SHP77 treated with DMSO at 0.1 percent for 48 hours (cell line): ENCODE measurements around the gene FOXI3.

ENCODE experiments used
- DNase-seq: peaks from one replicate; lab custom pipeline; 2025; lab: John Stamatoyannopoulos, UW

FOXI3 gene

DNA sequence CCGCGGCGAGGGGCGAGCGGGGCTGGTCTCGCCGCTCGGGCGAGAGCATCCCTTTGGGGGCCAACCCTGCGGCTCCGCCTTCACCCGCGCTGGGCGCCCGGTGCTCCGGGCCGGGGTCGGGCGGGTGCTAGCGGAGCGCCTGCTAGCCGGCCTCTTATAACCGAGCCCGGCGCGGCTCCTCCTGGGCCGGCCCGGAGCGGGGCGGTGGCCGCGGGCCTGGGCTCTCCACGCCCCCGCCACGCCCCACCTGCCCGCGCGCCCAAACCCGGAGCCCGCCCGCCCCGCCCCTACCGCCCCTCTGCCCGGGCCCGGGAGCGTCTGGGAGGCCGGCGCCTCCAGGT lies at the start of gene FOXI3:
TSS of gene FOXI3 (minus strand) at position 129 of the 341 bp plus-strand sequence. CDS start 158 bp downstream, outside the sequence.
- no peak for DNase-seq

DNA sequence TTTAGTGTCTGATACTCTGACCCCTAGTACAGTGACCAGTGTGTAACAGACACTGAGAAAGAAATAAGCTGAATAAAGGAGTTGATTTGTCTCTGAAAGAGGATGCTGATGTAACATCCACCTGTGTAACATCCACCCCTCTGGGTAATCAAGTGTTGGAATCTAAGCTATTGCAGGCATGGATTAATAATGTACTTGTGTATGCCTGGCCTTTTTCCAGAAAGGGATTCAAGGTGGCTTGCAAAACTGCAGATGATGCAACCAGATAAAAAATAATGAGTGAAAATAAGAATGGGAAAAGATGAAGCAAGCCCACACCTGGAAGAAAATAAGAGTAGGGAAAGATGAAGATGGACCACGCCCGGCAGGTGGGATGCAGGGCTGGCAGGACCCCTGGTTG lies 48.2 kb upstream of the FOXI3 start:
- no peak for DNase-seq

DNA sequence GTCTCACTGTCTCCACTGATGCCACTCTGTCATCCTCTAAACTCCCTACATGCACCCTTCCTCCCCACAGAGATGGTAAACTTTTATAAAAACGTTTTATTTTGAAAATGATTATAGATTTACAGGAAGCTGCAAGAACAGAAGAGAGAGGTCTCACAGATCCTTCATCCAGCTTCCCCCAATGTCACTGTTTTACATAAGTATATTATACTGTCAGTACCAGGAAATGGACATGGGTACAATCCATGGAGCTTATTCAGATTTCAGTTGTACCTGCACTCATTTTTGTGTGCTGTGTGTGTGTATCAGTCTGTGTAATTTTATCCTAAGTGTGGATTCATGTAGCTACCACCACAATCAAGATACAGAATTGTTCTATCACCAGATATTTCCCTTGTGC lies 46.7 kb upstream of the FOXI3 start:
- no peak for DNase-seq

DNA sequence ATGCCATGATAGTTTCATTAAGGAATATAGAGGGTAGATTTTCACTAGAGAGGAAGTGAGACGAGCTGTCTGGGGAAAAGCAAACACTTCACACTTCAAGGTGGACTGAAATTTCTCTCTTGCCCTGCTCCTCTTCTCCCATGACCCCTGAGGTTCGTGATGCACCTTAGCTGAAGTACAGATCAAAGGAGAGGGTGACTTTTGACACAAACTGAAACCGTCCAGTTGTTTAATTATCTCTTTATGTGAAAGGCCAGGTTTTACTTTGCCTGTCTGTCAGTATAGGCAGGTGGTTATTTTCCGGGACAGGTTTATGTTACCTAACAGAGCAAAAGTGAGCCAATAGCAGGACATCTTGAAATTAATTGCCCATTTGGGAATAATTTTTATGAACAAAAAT lies 41.0 kb upstream of the FOXI3 start:
- DNase-seq = no peak

DNA sequence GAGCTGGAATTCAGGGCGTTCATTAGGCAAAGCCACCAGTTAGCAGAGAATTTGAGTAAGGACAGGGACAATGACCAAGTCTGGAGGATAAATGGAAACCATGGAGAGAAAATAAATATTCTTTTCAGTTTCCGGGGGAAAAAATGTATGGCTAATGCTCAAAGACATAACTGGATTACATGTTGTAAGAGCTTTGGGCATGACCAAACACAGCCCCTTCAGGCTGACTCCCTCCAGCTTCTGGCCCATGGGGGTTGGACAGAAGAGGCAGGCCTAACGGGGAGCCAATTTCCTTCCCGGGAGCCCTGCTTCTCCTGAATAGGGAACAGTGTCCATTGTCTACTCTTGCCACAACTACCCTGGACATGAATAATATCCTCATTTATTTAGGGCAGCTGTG lies 39.5 kb upstream of the FOXI3 start:
- no peak for DNase-seq

DNA sequence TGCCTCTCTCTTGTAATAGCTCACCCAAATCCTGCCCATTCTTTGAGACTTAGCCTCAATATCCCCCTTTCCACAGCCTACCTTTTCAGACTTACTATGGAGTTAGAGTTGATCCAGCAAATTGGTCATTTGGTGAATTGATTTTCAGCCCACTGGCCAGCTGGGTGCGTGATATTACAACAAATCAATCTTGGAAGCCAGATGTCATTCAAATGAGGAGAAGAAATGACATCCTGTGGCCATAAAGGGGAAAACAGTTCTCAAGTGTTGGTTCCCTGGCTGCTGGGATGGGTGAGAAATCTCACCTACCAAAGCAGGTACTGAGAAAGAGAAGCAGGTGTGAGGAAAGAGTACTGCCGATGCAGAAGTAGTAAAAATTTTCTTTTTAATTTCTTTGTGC lies 36.7 kb upstream of the FOXI3 start:
- DNase-seq = no peak

DNA sequence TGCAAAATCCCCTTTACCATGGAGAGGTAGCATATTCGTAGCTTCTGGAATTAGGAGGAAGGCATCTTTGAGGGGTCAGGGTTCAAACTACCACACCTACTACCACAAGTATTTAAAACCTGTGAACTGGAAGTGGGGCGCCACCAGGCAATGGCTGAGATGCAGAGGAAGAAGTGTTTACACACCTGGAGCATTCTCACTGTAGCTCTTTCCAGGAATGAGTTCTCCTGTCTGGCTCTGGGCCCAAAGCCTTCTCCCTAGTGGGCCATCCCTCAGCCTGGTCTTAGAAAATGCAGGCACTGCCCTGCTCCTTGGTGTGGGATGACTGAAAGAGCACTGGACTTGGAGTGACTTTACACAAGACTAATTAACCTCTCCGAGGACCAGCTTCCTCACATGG lies 30.7 kb upstream of the FOXI3 start:
- no peak for DNase-seq

DNA sequence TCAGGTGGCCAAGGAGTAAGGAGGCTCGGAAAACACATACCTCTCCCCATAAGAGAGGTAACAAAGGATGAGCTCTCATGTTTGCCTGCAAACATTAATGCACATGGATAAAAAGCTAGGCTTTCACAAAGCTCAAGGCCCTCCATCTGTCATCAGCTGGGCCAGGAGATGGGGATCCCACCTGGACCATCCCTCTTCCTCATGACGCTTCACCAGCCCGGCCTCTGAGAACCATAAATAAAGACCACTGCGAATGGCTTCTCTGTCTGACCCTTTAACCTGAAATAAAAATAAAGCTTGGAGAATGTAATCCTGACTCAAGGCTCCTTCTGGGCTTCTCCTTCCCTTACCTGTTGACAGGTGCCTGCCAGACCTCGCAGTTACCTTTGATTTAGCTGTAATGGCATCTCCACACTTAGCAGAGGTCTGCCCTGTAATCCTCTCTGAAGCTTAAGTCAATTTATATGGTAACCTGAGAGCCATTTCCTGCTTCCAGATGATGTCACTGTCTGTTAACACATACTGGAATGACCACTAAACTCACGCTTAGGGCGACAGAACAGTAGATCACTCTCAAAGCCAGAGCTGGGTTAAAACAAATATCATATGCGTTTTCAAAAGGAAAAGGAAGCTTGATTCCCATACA lies 29.3 kb upstream of the FOXI3 start:
- peak; percentile 83 for DNase-seq

DNA sequence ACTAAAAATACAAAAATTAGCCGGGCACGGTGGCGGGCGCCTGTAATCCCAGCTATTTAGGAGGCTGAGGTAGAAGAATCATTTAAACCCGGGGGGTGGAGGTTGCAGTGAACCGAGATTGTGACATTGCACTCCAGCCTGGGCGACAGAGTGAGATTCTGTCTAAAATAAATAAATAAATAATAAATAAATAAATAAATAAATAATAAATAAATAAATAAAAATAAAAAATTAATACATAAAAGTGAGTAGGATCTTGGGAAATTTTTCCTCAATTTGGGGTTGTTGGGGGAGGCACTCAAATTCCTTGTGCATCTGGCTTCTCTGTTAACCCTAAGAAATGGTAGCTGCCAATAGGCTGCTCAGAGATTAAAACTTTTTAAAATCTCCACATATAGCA lies 20.3 kb upstream of the FOXI3 start:
- DNase-seq = no peak

DNA sequence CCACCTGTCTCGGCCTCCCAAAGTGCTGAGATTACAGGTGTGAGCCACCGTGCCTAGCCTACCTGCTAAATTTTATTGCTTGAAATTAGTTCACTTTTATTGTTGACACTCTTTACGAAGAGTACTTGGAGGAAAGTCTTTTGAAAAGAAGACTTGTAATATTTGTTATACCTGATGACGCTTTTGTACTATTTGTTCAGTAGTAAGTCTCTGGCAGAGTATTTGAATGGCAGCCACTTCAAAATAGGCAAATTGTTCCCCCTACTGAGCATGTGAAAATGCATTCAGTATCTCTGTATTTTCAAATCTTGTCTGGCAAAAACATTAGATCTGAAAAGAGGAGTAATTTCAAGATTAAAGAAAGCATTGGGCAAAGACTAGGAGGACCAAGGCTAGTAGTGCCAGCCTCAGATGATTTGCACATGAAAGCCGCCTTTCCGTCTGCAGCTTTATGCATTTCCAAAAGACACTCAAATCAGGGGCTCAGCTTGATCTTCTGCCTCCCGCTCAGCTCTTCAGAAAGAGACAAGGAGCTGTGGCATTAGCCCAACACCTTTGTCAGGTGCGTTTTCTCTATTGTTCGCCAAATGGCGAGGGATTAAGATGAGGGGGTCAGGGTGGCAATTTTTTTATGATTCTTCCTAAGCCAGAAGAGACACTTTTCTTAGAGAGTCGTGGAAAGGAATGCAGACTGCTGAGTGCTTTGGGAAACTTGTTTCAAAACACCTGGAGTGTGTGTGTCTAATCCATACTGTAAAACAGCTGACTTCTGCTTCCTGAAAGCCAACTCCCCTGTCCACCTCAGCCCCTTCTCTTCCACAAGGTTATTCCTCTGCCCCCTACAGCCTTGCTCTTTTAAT lies 18.8 kb upstream of the FOXI3 start:
- DNase-seq = no peak

DNA sequence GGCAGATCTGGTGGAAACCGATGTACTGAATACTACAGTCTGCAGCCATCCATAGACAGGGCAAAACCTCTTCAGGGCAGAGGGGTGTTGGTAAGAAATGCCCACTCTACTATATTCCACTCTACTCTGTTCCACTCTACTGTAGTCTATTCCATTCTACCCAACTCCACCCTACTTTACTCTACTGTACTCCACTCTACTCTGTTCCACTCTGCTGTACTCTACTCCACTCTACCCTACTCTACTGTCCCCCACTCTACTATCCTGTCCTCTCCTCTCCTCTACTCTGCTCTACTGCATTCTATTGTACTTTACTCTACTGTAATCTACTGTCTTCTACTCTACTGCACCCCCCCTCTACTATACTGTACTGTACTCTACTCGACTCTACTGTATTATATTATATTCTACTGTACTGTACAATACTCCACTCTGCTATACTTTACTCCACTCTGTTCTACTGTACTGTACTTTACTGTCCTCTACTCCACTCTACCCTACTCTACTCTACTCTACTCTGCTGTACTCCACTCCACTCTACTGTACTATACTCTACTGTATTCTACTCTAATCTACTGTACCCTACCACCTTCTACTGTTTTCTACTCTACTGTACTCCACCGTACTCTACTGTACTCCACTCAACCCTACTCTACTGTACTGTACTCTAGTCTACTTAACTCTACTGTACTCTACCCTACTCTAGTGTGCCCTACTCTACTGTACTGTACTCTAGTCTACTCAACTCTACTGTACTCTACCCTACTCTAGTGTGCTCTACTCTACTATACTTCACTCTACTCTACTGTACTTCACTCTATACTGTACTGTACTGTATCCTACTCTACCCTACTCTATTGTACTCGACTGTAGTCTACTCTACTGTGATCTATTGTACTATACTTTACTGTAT lies 17.0 kb upstream of the FOXI3 start:
- no peak for DNase-seq

DNA sequence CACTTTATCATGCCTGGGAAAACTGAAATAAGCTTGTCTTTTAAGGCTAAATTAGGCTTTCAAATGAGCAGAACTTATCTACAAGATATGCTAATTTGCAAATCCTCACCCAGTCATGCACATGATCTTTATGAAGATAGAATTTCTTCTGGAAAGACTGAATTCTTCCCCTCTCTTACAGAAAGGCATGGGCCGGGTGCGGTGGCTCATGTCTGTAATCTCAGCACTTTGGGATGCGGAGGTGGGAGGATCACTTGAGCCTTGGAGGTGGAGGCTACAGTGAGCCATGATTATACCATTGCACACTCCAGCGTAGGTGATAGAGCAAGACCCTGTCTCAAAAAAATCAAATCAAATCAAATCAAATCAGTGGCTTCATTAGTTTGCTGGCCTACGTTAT lies 11.7 kb upstream of the FOXI3 start:
- DNase-seq = no peak

DNA sequence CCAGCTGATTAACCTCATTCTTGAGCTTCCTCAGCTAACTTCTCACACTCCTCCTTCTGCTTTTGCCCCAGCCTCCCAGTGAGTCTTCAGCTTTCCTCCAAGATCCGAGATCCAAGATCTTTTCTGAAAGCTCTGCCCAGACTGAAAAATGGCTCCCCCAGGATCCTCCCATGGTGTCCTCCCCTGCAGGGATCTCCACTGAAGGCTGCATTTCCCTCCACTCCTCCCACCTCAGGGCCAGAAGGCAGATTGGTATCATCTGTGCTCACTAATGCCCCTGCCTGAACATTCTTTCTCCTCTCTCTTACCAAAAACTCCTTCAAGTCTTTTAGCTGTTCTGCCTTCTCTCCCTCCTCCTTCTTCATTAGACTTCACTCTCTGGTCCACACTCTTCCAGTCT lies 6.1 kb upstream of the FOXI3 start:
- no peak for DNase-seq

DNA sequence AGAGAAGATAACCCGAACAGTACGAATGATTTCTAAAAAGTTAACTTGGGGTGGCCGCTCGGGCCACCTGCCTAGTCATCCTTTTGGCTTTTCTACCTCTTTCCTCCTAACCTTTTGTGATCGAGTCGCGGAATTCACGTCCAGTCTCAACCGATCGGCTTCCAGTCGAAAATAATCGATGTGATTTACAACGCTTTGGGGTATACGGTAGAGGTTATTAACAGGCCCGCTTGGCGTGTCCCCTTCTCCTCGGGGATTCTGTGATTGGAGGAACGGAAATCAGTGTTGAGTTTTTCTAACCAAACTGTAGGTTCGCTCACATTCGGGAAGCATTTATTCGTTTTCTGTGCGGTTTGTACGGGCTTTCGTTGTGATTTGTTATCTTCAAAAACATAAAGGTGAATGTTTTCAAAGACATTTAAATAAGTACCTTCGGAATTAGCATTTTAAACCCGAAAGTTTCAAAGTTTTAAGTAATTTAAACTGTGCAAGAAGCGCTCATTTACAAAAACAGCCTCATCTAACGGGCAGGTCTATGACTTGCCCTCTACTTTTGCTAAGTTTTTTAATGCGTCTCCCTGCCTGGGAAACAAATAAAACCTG lies 588 bp upstream of the FOXI3 start:
- DNase-seq = no peak

DNA sequence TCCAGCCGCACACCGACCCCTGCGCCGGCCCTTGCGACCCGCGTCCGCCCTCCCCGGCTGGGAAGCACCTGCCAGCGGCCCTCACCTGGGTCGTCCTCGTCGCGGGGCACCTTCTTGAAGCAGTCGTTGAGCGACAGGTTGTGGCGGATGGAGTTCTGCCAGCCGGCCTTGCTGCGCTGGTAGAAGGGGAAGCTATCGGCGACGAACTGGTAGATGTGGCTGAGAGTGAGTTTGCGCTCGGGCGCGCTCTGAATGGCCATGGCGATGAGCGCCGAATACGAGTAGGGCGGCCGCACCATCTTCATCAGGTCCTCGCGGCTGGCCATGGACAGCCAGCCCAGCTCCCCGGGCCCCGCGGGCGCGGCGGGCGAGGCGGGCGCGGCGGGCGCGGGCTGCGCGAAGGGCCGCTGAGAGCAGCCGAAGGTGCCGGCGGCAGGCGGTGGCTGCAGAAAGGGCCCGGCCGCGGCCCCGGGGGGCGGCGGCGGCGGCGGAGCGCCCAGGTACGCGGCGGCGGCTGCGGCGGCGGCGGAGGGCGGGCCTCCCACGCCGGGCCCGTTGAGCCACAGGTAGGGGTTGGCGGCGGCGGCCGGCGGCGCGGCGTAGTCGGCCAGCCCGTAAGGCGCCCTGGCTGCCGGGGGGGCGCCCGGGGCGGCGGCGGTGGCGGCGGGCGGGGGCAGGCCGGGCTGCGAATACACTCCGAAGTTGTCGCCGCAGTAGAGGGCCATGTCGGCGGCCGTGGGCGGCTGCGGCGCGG lies 505 bp downstream of the FOXI3 start:
- DNase-seq = no peak

DNA sequence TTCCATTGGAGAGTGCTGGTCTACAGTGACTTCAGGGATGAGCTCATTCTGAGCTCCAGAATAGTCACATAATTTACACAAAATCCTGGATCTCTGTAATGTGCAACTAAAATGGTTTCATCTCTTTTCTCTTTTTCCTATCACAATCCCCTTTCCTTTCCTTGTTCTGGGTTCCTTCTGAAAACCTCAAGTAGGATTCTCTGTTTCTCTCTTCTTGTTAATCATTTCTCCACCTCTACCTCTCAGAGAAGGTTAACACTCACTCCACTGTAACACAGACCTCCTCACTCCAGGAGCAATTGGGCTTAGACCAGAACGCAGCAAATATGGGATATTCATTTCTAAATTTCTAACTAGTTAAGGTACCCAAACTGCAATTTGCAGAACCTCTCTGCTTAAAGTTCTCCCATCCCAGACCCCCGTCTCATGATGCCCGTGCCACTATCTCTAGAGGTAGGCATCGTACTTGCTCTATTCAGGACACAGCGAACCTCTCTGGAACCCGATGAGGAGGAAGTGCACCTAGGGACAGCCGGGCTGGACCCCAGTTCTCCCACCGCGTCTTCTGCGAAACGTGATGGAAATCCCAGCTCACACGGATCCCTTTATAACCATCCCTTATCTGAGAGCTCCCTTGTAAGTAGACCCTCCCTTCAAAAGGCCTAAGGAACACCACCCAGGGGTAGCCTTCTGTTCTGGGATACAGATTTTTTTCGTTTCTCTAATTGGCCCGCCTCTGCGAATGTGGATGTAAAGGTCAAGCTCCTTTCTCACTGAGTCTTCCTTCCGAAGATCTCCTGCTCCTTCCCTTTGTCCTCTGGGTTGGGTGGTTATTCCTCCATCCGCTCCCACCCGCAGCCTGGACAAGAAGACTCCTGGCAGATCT lies 1.3 kb downstream of the FOXI3 start:
- no peak for DNase-seq

DNA sequence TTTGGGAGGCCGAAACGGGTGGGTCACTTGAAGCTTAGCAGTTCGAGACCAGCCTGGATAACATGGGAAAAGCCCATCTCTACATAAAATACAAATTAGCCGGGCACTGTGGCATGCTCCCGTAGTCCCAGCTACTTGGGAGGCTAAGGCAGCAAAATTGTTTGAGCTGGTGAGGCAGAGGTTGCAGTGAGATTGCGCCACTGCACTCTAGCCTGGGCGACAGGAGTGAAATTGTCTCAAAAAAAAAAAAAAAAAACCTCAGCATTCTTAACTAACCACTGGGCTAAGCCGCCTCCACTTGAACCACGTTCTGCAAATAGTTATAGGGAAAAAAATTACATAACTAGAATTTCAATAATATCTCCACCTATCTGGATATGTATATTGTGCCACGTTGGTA lies 2.3 kb downstream of the FOXI3 start:
- no peak for DNase-seq

DNA sequence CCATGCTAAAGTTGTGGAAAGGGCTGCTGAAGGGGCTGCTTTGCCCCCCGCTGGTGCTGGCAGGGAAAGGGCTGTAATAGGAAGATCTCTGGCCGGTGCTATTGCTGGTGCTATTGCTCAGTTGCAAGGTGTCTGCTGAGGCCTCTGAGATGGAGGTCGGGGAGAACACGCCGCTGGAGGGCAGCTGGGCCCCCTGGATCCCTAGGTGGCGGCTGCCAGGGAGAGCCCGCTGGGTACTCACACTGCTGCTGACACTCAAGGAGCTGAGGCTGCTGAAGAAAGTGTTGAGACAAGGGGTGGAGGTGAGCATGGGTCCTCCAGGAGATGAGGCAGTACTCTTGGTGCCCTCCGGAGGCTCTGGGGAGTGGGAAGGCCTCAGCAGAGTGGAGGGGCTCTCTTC lies 4.2 kb downstream of the FOXI3 start:
- DNase-seq = no peak

DNA sequence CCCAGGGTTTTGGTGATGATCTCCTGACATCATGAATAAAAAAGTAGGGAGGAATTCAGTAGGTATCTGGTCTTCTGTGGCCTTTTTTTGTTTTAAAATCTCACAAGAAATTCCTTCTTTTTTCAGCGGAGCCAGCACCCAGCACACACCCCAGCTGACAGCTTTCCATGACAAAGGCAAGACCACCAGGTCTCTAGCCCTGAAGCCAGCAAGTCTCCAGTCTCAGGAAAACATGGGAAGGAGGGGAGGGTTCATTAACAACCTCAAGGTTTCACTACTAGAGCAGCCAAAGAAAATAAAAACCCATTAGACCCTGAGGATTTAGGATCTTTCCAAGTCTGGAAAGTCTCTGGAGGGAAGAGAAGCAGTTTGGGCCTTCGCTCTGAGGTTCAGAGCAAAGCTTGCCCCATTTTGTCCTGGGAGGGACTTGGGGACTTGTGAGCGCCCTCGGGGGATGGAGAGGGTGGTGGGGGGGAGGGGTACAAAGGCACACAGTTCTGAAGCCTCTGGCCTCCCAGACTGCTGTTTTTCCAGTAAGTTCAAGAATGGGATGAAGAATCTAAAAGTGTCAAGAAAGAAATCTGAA lies 9.0 kb downstream of the FOXI3 start:
- DNase-seq = no peak

DNA sequence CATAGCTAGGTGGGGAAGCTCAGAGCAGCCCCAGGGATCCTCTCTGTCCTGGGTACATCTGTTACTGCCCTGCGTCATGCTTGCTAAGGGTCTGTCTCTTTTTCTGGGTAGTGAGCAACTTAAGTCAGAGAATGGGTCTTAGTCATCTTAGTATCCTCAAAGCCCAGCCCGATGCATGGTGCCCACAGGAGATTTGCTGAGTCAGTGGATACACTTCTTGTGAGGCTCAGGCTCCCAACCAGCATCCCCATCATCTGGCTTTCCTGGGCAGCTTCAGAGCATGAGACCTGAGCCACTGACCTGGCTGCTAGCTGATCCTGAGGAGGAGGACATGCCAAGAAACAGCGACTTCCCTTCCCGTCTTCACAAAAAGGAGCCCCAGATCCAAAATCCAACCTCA lies 10.0 kb downstream of the FOXI3 start:
- no peak for DNase-seq
